GM18502 (cell line): ENCODE results near the gene FAT2.

Experiments used
- ATAC-seq: cut with Tn5 transposase; IDR thresholded peaks from one replicate; pipeline ENCODE4 v1.9.1; 2021; ENCODE audit warnings: mild to moderate bottlenecking; ENCODE audit not compliant: unreplicated experiment, poor library complexity

The FAT2 gene

GRCh38 chr5:151565971-151566370 is 25.2 kb downstream of the FAT2 start:
- no peak for ATAC-seq

GRCh38 chr5:151562019-151562707 is 29.0 kb downstream of the FAT2 start:
- no peak for ATAC-seq

- no peak for ATAC-seq
These were observed 33.2 kb downstream of the FAT2 start for GRCh38 chr5:151557951-151558350.

- no peak for ATAC-seq
These were observed 33.7 kb downstream of the FAT2 start for GRCh38 chr5:151557466-151557865.

- no peak for ATAC-seq
These were observed 34.3 kb downstream of the FAT2 start for GRCh38 chr5:151556806-151557205.

GRCh38 chr5:151555760-151556576 is 35.2 kb downstream of the FAT2 start:
- no peak for ATAC-seq

- ATAC-seq = no peak
These were observed 37.4 kb downstream of the FAT2 start for GRCh38 chr5:151553695-151554094.

- ATAC-seq = no peak
These were observed 37.9 kb downstream of the FAT2 start for GRCh38 chr5:151553130-151553670.

- ATAC-seq = no peak
These were observed 39.1 kb downstream of the FAT2 start for GRCh38 chr5:151551985-151552384.

GRCh38 chr5:151550146-151550545 is 41.0 kb downstream of the FAT2 start:
- no peak for ATAC-seq

GRCh38 chr5:151549713-151550112 is 41.4 kb downstream of the FAT2 start:
- no peak for ATAC-seq

- ATAC-seq = no peak
These were observed 43.8 kb downstream of the FAT2 start for GRCh38 chr5:151547364-151547763.

- no peak for ATAC-seq
These were observed 49.6 kb downstream of the FAT2 start for GRCh38 chr5:151541571-151541970.
